D341Med (cell line): Measurements from ENCODE around the gene CBX2.
A peak's percentile ranks its signal among the peaks of the same experiment; 100 is the strongest.

Source experiments
- DNase-seq: peaks from one replicate; pipeline ENCODE4 v3.0.0; 2012; ENCODE audit warnings: low spot score

Gene CBX2

GRCh38 chr17:79812353-79813258 lies 34.7 kb downstream of the CBX2 start:
- DNase-seq: peak; percentile 56

GRCh38 chr17:79813297-79814126 lies 35.6 kb downstream of the CBX2 start:
- peak; percentile 91 for DNase-seq

GRCh38 chr17:79814127-79814973 lies 36.4 kb downstream of the CBX2 start:
- no peak for DNase-seq

DNA sequence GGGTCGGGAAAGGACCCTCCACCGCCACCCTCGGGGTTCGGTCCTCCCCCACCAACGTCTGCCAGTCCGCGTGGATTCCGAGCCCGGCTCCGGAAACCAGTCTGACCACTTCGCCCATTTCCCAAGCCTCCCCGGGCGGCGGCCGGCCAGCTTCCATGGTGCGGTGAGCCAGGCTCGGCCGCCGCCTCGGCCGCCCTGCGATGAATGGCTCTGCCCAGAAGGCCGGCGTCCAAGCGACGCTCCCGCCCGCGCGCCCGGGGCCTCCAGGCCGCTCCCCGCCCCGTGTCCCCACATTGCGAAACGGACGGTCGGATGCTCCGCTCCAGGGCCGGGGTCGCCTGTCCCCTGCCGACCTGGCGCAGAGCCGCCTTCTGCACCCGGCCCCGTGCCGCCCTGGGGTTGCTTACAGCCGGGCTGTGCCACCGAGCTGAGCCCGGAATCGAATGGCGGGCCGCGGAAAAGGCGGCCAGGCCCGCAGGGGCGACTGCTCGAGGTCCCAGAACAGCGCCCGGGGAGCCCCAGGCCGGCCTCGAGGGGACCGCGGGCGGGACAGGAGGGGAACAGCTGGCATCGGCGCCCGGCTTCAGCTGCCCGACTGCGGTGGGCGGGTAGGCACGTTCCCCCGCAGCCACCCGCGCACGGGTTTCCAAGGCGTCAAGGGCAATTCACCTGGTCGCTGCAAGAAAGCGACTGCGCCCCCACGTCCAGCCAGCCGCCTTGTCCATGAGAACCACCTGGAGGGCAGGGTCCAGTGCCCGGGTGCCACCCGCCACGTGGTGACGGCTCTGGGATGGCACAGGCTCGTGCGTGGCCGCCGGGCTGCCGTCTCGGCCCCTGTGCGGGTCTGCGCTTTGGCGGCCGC lies 37.3 kb downstream of the CBX2 start:
- DNase-seq: peak; percentile 47

GRCh38 chr17:79815836-79816461 lies 38.0 kb downstream of the CBX2 start:
- no peak for DNase-seq

- DNase-seq: no peak
Measured at GRCh38 chr17:79818026-79818758, 40.2 kb downstream of the CBX2 start.

DNA sequence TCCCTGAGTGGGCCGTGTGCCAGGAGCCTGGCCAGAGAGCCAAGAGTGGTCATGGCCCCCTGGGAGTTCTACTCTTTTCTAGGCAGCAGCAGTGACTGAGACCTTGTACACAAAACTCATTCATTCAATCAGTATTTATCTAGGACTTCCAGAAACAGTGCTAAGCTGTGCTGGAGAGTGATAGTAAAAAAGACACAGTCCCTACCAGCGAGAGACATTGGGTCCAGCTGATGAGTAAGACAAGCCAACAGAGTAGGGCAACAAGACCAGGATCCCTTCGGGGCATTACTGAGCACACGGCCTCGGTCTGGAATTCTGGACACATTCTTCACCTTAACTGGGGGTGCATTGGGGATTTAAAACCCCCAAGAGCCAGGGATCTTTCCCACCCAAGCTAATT lies 41.1 kb downstream of the CBX2 start:
- no peak for DNase-seq

DNA sequence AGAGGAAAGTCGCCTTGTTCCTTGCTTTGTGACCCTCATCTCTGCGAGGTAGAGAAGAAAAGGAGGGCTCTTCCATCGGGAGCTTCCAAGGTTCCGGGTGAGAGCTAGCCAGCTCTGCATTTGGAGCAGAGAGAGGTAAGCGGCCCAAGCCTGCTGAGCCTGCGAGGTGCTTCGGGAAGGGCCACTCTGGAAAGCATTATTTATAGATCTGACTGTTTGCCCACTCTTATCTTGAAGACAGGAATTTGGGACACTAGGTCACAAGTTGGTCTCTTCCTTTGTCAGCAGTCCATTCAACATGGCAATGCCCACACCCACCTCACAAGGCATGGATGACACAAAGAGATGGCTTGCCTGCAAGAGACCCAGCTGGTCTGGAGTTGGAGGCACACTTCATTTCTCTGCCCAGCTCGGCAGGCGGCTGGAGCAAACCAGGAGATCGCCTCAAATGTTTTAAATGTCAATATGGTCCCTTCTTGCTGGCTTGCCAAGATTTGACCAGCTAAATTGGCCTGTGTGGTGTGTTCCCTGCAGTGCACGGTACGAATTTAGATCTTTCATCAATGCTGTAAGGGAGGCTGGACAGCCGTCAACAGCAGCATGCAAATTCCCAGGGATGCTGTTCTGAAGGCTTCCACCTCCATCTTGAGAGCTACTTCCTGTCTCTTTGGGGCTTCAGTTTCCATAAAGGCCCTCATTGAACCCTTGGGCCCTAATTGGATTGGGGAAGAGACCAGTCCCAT lies 41.8 kb downstream of the CBX2 start:
- no peak for DNase-seq

- DNase-seq: no peak
Measured at GRCh38 chr17:79820959-79821330, 43.0 kb downstream of the CBX2 start.

DNA sequence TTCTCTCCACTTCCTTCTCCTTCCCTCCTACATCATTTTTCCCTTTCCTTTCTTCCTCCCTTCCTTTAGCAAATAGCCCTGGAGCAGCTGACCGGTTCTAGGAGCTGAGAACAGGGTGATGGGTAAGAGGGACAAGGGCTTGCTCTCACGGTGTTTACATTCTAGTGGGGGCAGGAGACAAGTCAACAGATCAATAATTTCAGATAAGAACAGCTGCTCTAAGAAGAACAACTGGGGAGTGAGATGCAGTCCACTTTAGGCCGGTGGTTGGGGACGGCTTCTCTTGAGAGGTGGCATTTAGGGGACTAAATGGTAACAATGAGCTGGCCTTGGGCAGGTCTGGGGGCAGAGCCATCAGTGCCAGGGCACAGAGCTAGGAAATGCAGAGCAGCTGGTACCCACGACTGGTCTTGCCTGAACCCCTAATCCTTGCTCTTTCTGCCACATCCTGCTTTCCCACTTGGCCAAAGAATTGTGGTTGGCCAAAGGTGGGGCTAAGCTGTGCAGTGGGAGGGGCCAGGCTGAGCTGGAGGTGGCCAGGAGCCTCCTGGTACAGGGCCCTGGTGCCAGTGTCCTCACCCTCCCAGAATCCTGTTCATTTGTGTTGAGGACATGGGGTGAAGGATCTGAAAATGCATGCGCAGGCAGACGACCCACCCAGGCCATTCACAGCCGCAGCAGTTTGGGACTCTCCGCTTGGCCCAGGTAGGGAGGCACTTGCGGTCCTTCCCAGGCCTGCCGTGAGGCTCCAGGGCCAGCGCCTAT lies 43.6 kb downstream of the CBX2 start:
- DNase-seq: no peak

DNA sequence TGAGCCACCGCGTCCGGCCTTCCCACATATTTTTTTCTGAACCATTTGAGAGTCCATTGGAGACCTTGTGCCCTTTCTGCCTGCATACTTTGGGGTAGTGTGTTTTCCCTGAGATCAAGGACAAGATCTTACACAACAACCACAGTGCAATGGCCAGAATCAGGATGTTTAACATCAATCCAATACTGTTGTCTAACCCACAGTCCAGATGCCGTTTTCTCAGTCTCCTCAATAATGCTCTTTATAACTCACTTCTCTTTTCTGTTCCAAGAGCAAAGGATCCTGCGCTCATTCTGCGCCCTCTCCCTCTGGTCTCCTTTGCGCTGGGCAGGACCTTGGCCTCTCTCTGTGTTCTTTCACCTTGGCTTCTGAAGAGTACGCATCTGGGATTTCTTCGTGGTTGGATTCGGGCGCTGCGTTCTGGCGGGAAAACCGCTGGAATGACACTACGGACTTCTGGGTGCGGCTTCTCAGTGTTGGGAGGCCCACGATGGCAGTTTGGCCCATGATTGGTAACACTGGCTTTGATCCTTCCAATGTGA lies 44.7 kb downstream of the CBX2 start:
- no peak for DNase-seq

DNA sequence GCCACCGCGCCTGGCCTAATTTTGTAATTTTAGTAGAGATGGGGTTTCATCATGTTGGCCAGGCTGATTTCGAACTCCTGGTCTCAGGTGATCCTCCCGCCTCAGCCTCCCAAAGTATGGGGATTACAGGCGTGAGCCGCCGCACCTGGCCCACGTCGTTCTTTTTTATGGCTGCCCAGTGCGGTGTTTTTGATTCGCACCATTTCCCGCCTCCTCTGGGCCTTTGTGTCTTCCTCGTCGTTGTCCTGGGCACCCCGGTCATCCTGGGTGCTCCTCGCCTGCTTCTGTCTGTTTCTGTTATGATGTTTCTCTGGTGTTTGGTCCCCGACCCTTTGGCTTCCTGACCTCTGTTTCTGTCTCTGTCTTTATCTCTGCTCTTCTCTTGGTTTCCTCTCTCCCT lies 46.3 kb downstream of the CBX2 start:
- no peak for DNase-seq

DNA sequence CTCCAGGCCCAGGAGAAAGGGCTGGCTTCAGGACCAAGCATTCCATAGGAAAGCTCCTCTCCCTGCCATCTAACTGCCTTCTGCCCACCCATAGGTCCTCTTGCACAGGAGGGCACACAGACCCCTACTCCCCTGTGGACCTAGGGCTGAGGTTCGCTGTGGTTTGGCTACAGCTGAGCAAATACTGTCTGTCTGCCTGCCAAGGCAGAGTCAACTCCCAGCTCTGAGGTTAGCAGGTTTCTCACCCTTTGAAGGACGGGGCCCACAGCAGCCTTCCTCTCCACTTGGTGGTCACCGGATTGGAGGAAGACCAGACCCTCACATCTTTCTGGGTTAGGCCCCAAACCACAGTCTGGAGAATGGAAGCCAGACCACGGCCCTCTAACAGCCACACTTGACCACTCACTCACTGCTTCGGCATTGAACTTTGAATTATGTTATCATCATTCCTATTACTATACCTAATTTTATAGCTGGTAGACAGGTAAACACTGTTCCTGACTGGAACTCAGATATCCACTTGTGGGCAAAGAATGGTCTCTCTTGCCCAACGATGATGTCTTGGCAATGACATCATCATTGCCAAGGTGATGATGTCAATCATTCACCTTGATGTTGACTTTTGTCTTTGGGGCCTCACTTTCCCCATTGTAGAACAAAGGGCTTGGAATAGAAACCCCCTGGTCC lies 47.1 kb downstream of the CBX2 start:
- no peak for DNase-seq

DNA sequence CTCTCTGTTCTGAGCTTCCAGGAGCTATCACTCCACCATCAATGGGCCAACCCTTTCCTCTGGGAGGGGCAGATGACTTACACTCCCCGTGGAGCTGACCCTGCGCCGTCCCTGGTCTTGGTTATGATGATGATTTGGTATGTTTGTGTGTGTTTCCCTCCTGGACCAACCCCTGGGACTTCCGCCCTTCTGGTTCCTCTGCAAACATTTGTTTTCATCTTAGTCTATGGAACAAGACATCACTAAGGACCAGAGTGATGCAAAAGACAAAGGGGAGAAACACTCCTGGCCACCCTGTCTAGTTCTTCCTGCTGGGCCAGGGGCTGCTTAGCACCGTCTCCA lies 47.6 kb downstream of the CBX2 start:
- no peak for DNase-seq

DNA sequence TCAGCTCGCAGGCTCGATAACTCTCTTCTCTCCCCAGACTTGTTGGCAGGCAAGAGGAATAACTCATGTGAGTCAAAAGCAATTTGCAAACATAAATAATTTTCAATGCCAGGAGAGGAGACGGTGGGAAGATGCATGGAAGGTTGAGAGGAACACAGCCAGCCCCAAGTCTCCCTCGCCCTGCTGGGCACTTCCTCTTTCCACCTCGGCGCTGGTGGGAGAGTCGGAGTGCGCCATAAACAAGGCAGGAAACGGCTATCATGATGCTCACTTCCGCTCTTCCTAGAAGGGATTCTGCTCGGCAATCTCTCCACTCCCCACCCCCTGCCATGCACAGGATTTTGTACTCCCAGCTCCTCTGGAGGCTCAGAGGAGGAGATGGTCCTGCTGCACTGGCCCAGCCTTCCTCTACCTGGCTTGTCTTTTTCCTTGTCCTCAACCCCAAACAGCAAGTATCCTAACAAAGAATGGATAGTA lies 48.3 kb downstream of the CBX2 start:
- DNase-seq: no peak

DNA sequence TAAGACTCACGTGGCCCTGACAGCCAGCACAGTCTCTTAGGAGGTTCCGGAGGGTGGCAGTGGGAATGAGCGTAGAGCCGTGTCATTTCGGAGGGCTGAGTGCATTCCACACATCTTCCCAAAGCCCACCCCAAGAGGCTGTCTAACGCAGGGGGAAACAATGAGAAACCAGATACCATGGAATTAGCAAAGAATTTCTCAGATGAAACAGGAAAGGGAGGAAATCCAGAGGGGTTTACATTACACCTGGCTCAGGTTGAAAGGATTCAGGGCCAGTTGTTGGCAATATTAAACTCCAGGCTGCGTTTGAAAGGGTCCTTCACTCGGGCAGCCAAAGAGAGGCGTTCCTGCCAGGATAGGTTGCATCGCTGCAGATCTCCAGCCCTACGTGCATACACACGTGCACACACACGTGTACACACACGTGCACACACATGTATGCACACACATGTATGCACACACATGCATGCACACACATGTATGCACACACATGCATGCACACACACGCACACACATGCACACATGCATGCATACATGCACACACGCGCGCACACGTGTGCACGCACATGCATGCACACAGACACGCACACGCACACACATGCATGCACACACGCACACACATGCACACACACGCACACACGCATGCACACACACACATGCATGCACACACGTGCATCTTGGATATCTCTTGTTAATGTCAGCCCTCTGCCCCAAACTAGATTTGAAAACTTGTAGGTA lies 49.1 kb downstream of the CBX2 start:
- DNase-seq: no peak

DNA sequence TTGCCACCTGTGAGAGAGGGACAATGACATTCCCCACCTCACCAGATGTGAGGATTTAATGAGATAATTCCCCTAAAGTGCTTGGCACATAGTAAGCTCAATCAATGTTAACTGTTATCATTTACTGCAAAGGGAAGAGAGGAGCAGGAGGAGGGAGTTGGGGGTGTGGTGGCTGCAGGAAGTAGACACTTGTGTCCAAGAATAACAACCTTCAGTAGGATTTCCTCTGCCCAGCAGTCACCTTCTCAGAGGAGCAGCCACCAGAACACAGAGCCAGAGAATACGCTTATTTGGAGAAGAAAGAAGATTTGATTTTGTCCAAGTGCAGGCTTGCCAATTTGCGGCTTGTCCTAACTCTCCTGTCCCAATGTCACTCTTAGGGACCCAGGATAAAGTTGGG lies 51.1 kb downstream of the CBX2 start:
- DNase-seq: no peak
